ENCODE results near the gene MRPS2. TPM values are rescaled to one million over a fixed set of nuclear protein-coding genes. Genes with fewer than 3 reads are reported as not detected.

The MRPS2 gene
- total and polyA plus RNA-seq, 2 donors (not counting 3 experiments of a cell fraction or from before 2014, with no cell fraction given): 50.8 to 231 TPM

DNA sequence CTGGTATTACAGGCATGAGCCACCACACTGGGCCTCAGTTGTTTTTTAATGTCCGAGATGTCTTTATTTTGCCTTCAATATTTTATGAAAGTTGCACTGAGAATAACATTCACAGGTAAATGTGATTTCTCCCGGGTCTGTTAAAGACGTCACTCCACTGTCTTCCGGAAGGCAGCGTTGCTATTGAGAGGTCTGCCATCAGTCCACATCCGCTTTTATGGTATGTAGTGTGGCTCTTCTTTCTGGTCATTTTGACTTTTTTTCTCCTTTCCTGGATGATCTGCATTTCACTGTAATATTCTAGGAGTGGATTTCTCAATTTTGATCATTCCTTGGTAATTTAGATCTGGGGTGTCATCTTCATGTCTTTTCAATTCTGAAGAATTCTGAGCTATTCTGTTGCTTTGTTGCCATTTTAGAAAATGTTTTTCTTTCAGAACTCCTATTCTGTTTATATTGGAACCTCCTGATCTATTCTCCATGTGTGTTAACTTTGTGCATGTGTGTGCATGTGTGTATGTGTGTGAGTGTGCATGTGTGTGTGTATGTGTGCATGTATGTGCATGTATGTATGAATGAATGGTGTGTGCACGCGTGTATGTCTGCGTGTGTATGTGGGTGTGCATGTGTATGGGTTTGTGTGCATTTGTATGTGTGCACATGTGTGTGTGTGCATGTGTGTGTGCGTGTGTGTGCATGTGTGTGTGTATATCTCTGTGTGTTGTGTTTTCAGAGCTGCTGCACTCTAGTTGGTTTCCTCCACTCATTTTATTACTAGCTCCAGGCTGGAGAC lies 18.9 kb downstream of the MRPS2 start:
- POLR2A ChIA-PET: no interaction called here
- no peak for FAIRE-seq

DNA sequence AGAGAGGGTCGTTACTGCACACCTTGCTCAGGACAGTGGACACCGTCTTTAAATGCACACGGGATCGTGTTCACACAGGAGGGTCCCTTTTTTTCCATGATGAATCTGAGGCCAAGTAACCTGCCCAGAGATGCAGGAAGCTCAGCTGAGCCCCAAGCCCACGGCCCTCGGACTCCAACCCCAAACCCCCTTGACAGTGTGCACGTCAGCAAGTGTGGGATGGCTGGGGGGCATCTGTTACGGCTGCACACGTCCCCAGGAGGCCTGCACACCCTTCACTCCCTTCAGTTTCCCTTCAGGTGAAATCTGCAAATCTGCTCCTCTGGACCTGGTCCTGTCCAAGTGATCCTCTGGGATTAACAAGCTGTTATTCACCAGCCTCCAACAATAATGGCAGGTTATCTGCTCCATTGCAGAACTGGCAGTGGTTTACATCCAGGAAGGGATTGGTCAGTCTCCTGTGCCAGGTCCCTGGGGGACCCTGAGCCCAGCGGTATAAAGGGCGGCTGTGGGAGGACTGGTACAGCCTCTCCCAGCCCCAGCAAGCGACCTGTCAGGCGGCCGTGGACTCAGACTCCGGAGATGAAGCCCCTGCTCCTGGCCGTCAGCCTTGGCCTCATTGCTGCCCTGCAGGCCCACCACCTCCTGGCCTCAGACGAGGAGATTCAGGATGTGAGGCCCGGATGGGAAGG lies 20.6 kb downstream of the MRPS2 start, which contains the start of gene LCN1:
Gene LCN1, plus strand, starts transcription at position 525 of the 692 bp plus-strand sequence. Its CDS starts 58 bp downstream, at position 583.
- no peak for FAIRE-seq
- Histone ChIP-seq H3K27ac (ENCODE audit: insufficient read depth, low read depth, low read length) (no peak within 1 kb of the TSS), H3K4me1 (ENCODE audit: control insufficient read depth, extremely low read depth, insufficient read depth, low read length) (peaks cover 2% of the 10 kb centered on the region), H4K20me1 (replicated peaks; ENCODE audit: control insufficient read depth, extremely low read depth, insufficient read depth, low read length) (no peaks in the 10 kb centered on the region), H3K79me2 (ENCODE audit: control insufficient read depth, insufficient read depth, low read length) (no peaks in the 10 kb centered on the region), H3K4me3 (replicated peaks in 1 of 3; ENCODE audit: insufficient read depth in 1 of 3, low read depth in 1 of 3, low read length in 3 of 3) (no peak within 1 kb of the TSS), H2AFZ (ENCODE audit: low read depth, low read length) (no peak within 1 kb of the TSS), H3K9ac (replicated peaks; ENCODE audit: extremely low read depth, insufficient read depth, low read length) (no peak within 1 kb of the TSS), H3K36me3 (ENCODE audit: control insufficient read depth in 2 of 2, extremely low read depth in 1 of 2, insufficient read depth in 2 of 2, low read length in 2 of 2) (no peaks in the 10 kb centered on the region), H3K27me3 (ENCODE audit: control insufficient read depth in 2 of 2, insufficient read depth in 2 of 2, low read length in 2 of 2) (no peaks in the 10 kb centered on the region), H3K4me2 (ENCODE audit: insufficient read depth, low read length) (no peak within 1 kb of the TSS), H3K9me3 (replicated peaks; ENCODE audit: control insufficient read depth, insufficient read depth, low read length) (no peaks in the 10 kb centered on the region), H3K9me1 (replicated peaks; ENCODE audit: control insufficient read depth, extremely low read depth, insufficient read depth, low read length) (no peaks in the 10 kb centered on the region)
- dilution Hi-C loops (cut with MboI; ENCODE audit: extremely low pct_ligation_motif_present, low sequenced_read_pairs): no loop called here
- no peak for DNase-seq (ENCODE audit: low read depth, low spot score)
- no peak for TF ChIP-seq JUN (IDR thresholded peaks at IDR 0.05; ENCODE audit: borderline replicate concordance, insufficient read depth, insufficient read length, low read depth)
- POLR2A ChIA-PET: no interaction called here
- CTCF ChIA-PET: no interaction called here
- BruUV-seq (replicated peaks): no TSS peak
- intact Hi-C loops (cut with micrococcal nuclease): no loop called here

More for the DNA sequence above, 18.9 kb downstream of the MRPS2 start:
- Histone ChIP-seq H3K36me3 (ENCODE audit: control insufficient read depth in 2 of 2, extremely low read depth in 1 of 2, insufficient read depth in 2 of 2, low read length in 2 of 2) (no peaks in the 10 kb centered on the region), H3K9me3 (replicated peaks; ENCODE audit: control insufficient read depth, insufficient read depth, low read length) (no peaks in the 10 kb centered on the region), H4K20me1 (replicated peaks; ENCODE audit: control insufficient read depth, extremely low read depth, insufficient read depth, low read length) (no peaks in the 10 kb centered on the region), H2AFZ (ENCODE audit: low read depth, low read length) (no peak overlapping the region), H3K9me1 (replicated peaks; ENCODE audit: control insufficient read depth, extremely low read depth, insufficient read depth, low read length) (no peaks in the 10 kb centered on the region), H3K4me3 (replicated peaks in 1 of 3; ENCODE audit: insufficient read depth in 1 of 3, low read depth in 1 of 3, low read length in 3 of 3) (no peak overlapping the region), H3K79me2 (ENCODE audit: control insufficient read depth, insufficient read depth, low read length) (no peaks in the 10 kb centered on the region), H3K27ac (ENCODE audit: insufficient read depth, low read depth, low read length) (no peak overlapping the region), H3K9ac (replicated peaks; ENCODE audit: extremely low read depth, insufficient read depth, low read length) (no peak overlapping the region), H3K4me2 (ENCODE audit: insufficient read depth, low read length) (no peak overlapping the region), H3K27me3 (ENCODE audit: control insufficient read depth in 2 of 2, insufficient read depth in 2 of 2, low read length in 2 of 2) (no peaks in the 10 kb centered on the region), H3K4me1 (ENCODE audit: control insufficient read depth, extremely low read depth, insufficient read depth, low read length) (peaks cover 9% of the 10 kb centered on the region)
- intact Hi-C loops (cut with micrococcal nuclease) (no loop called here), dilution Hi-C loops (cut with MboI; ENCODE audit: extremely low pct_ligation_motif_present, low sequenced_read_pairs) (no loop called here)
- TF ChIP-seq GATA2 (IDR thresholded peaks at IDR 0.05; ENCODE audit: insufficient read depth, insufficient read length, low read depth, low read length) (no peak), POLR2AphosphoS5 (IDR thresholded peaks at IDR 0.05; ENCODE audit: insufficient read depth, low read depth, low read length) (no peak), MYC (IDR thresholded peaks at IDR 0.05; ENCODE audit: low read depth, low read length) (no peak)
- TF ChIP-seq, protein P1, sequence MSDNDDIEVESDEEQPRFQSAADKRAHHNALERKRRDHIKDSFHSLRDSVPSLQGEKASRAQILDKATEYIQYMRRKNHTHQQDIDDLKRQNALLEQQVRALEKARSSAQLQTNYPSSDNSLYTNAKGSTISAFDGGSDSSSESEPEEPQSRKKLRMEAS (IDR thresholded peaks at IDR 0.05; ENCODE audit: insufficient read depth, insufficient read length): no peak
- BruUV-seq (replicated peaks): no TSS peak
- DNase-seq (ENCODE audit: low read depth, low spot score): no peak
- CTCF ChIA-PET: no interaction called here

All from endothelial cell of umbilical vein (primary cell).